ENCODE data around the gene OR2T5. TPM values are rescaled to one million over a fixed set of nuclear protein-coding genes. Genes with fewer than 3 reads are reported as not detected.
"Not testable (repeated sequence)": the region's sequence is repeated elsewhere in the genome, so short reads cannot be mapped to it uniquely, and the experiment has no call there.

Gene OR2T5
- total RNA-seq, 1 donor from 2014 or later = not detected

- no peak for DNase-seq (ENCODE audit: extremely low spot score, unreplicated experiment)
- TF ChIP-seq CTCF (conservative IDR thresholded peaks at IDR 0.05) = no peak
- no peaks in the 10 kb centered on the region for H3K27me3 Mint-ChIP-seq
- H3K4me3 Mint-ChIP-seq = no peak overlapping the region
- H3K27ac Mint-ChIP-seq = no peak overlapping the region
- H3K4me1 Mint-ChIP-seq (ENCODE audit: unreplicated experiment) = no peaks in the 10 kb centered on the region
- H3K36me3 Mint-ChIP-seq = no peaks in the 10 kb centered on the region
- H3K9me3 Mint-ChIP-seq = no peaks in the 10 kb centered on the region
Observed at GRCh38 chr1:248471154-248471553, 17.2 kb upstream of the OR2T5 start.

GRCh38 chr1:248472111-248472510 is 16.3 kb upstream of the OR2T5 start:
- not testable (repeated sequence) for H3K27ac Mint-ChIP-seq; H3K4me1 Mint-ChIP-seq (ENCODE audit: unreplicated experiment); DNase-seq (ENCODE audit: extremely low spot score, unreplicated experiment); H3K27me3 Mint-ChIP-seq; H3K4me3 Mint-ChIP-seq; H3K36me3 Mint-ChIP-seq; H3K9me3 Mint-ChIP-seq

- H3K4me1 Mint-ChIP-seq (ENCODE audit: unreplicated experiment); H3K36me3 Mint-ChIP-seq; H3K27me3 Mint-ChIP-seq; H3K27ac Mint-ChIP-seq; H3K9me3 Mint-ChIP-seq; DNase-seq (ENCODE audit: extremely low spot score, unreplicated experiment); H3K4me3 Mint-ChIP-seq: not testable (repeated sequence)
Observed at GRCh38 chr1:248473051-248473450, 15.3 kb upstream of the OR2T5 start, which contains the start of gene OR2T3. OR2T3 (plus strand) TSS chr1:248473351; CDS start chr1:248473351, 0 bp downstream.

GRCh38 chr1:248475660-248476059 is 12.7 kb upstream of the OR2T5 start:
- not testable (repeated sequence) for H3K4me3 Mint-ChIP-seq; H3K36me3 Mint-ChIP-seq; H3K9me3 Mint-ChIP-seq; DNase-seq (ENCODE audit: extremely low spot score, unreplicated experiment); H3K27me3 Mint-ChIP-seq; H3K4me1 Mint-ChIP-seq (ENCODE audit: unreplicated experiment); H3K27ac Mint-ChIP-seq

- not testable (repeated sequence) for H3K4me1 Mint-ChIP-seq (ENCODE audit: unreplicated experiment); H3K4me3 Mint-ChIP-seq; H3K27me3 Mint-ChIP-seq; H3K9me3 Mint-ChIP-seq; DNase-seq (ENCODE audit: extremely low spot score, unreplicated experiment); H3K27ac Mint-ChIP-seq; H3K36me3 Mint-ChIP-seq
Observed at GRCh38 chr1:248481686-248482579, 6.5 kb upstream of the OR2T5 start.

- not testable (repeated sequence) for H3K4me3 Mint-ChIP-seq; H3K27ac Mint-ChIP-seq; H3K9me3 Mint-ChIP-seq; H3K27me3 Mint-ChIP-seq; H3K36me3 Mint-ChIP-seq; H3K4me1 Mint-ChIP-seq (ENCODE audit: unreplicated experiment); DNase-seq (ENCODE audit: extremely low spot score, unreplicated experiment)
Observed at GRCh38 chr1:248496661-248497060, 8.3 kb downstream of the OR2T5 start.

- not testable (repeated sequence) for H3K27ac Mint-ChIP-seq; H3K4me1 Mint-ChIP-seq (ENCODE audit: unreplicated experiment); H3K27me3 Mint-ChIP-seq; H3K4me3 Mint-ChIP-seq; DNase-seq (ENCODE audit: extremely low spot score, unreplicated experiment); H3K36me3 Mint-ChIP-seq; H3K9me3 Mint-ChIP-seq
Observed at GRCh38 chr1:248500305-248501035, 12.1 kb downstream of the OR2T5 start.

GRCh38 chr1:248507773-248508172 is 19.4 kb downstream of the OR2T5 start, which contains the start of gene OR2G6:
OR2G6 (plus strand) TSS chr1:248508073; CDS start chr1:248521647, 13,574 bp downstream.
- not testable (repeated sequence) for H3K36me3 Mint-ChIP-seq; H3K4me1 Mint-ChIP-seq (ENCODE audit: unreplicated experiment); H3K27ac Mint-ChIP-seq; DNase-seq (ENCODE audit: extremely low spot score, unreplicated experiment); H3K27me3 Mint-ChIP-seq; H3K9me3 Mint-ChIP-seq; H3K4me3 Mint-ChIP-seq

- not testable (repeated sequence) for H3K27ac Mint-ChIP-seq; H3K4me1 Mint-ChIP-seq (ENCODE audit: unreplicated experiment); H3K9me3 Mint-ChIP-seq; H3K27me3 Mint-ChIP-seq; H3K4me3 Mint-ChIP-seq; DNase-seq (ENCODE audit: extremely low spot score, unreplicated experiment); H3K36me3 Mint-ChIP-seq
Observed at GRCh38 chr1:248510217-248510616, 21.8 kb downstream of the OR2T5 start.

Data from type B pancreatic cell (in vitro differentiated cells).